ENCODE data around the gene RBMS1. TPM values are rescaled to one million over a fixed set of nuclear protein-coding genes. Genes with fewer than 3 reads are reported as not detected.

The RBMS1 gene
- total and polyA plus RNA-seq, 2 experiments from 2014 or later: 55.5 to 94.8 TPM

DNA sequence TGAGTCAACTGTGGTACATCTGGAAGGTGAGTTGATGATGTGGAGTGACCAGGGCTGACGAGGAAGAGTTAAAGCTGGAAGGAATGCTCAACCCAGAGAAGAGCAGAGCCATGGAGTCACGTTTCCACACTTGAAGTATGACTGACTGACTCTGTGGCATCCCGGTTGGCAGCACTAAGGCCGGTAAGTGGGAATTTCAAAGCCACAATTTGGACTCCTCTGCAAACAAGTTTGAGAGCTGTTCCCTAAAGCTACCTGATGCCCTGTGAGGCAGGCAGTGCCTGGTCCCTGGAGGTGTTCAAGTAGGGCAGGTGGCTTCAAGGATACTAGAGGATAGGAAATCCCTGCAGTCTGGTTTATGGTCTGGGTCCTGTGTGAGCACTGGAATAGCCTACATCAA is 224.2 kb downstream of the RBMS1 start (continued):
- TF ChIP-seq, protein P1, sequence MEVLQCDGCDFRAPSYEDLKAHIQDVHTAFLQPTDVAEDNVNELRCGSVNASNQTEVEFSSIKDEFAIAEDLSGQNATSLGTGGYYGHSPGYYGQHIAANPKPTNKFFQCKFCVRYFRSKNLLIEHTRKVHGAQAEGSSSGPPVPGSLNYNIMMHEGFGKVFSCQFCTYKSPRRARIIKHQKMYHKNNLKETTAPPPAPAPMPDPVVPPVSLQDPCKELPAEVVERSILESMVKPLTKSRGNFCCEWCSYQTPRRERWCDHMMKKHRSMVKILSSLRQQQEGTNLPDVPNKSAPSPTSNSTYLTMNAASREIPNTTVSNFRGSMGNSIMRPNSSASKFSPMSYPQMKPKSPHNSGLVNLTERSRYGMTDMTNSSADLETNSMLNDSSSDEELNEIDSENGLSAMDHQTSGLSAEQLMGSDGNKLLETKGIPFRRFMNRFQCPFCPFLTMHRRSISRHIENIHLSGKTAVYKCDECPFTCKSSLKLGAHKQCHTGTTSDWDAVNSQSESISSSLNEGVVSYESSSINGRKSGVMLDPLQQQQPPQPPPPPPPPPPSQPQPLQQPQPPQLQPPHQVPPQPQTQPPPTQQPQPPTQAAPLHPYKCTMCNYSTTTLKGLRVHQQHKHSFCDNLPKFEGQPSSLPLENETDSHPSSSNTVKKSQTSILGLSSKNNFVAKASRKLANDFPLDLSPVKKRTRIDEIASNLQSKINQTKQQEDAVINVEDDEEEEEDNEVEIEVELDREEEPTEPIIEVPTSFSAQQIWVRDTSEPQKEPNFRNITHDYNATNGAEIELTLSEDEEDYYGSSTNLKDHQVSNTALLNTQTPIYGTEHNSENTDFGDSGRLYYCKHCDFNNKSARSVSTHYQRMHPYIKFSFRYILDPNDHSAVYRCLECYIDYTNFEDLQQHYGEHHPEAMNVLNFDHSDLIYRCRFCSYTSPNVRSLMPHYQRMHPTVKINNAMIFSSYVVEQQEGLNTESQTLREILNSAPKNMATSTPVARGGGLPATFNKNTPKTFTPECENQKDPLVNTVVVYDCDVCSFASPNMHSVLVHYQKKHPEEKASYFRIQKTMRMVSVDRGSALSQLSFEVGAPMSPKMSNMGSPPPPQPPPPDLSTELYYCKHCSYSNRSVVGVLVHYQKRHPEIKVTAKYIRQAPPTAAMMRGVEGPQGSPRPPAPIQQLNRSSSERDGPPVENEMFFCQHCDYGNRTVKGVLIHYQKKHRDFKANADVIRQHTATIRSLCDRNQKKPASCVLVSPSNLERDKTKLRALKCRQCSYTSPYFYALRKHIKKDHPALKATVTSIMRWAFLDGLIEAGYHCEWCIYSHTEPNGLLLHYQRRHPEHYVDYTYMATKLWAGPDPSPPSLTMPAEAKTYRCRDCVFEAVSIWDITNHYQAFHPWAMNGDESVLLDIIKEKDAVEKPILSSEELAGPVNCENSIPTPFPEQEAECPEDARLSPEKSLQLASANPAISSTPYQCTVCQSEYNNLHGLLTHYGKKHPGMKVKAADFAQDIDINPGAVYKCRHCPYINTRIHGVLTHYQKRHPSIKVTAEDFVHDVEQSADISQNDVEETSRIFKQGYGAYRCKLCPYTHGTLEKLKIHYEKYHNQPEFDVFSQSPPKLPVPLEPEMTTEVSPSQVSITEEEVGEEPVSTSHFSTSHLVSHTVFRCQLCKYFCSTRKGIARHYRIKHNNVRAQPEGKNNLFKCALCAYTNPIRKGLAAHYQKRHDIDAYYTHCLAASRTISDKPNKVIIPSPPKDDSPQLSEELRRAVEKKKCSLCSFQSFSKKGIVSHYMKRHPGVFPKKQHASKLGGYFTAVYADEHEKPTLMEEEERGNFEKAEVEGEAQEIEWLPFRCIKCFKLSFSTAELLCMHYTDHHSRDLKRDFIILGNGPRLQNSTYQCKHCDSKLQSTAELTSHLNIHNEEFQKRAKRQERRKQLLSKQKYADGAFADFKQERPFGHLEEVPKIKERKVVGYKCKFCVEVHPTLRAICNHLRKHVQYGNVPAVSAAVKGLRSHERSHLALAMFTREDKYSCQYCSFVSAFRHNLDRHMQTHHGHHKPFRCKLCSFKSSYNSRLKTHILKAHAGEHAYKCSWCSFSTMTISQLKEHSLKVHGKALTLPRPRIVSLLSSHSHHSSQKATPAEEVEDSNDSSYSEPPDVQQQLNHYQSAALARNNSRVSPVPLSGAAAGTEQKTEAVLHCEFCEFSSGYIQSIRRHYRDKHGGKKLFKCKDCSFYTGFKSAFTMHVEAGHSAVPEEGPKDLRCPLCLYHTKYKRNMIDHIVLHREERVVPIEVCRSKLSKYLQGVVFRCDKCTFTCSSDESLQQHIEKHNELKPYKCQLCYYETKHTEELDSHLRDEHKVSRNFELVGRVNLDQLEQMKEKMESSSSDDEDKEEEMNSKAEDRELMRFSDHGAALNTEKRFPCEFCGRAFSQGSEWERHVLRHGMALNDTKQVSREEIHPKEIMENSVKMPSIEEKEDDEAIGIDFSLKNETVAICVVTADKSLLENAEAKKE (CRISPR knock-in tag; IDR thresholded peaks at IDR 0.05): no peak
- no peak for TF ChIP-seq NANOG (IDR thresholded peaks at IDR 0.05; ENCODE audit: borderline replicate concordance)
- TF ChIP-seq, protein P2, sequence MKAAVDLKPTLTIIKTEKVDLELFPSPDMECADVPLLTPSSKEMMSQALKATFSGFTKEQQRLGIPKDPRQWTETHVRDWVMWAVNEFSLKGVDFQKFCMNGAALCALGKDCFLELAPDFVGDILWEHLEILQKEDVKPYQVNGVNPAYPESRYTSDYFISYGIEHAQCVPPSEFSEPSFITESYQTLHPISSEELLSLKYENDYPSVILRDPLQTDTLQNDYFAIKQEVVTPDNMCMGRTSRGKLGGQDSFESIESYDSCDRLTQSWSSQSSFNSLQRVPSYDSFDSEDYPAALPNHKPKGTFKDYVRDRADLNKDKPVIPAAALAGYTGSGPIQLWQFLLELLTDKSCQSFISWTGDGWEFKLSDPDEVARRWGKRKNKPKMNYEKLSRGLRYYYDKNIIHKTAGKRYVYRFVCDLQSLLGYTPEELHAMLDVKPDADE (IDR thresholded peaks at IDR 0.05): no peak
- no peak for TF ChIP-seq EZH2phosphoT487 (IDR thresholded peaks at IDR 0.05; ENCODE audit: unreplicated experiment)
- TF ChIP-seq JUNB (IDR thresholded peaks at IDR 0.05; ENCODE audit: unreplicated experiment): no peak

DNA sequence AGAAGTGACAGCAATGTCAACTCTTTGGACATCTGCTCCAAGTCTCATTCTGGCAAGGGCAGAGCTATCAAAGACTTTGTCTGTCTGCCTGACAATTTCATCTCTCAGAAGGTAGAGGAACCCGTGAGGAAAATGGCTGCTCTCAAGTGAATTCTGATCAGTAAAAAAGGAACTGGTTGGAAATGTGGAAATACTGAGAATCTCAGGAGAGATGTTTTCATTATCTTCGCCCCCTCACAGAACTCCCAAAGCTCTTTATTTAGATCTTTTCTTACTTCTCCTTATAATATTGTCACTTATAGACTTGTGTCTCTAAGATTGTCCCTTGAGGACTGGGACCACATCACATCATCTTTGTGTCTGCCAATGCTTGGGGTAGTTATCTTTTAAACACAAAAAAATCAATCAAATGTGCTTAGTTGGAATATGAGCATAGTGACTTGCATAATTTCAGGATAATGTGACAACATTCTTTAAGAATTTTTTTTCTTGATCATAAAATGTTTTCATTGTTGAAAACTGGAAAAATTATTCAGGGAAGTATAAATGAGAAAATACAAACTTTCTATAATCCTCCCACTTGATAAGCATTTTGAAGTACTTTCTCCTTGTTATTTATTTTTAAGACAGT is 225.3 kb downstream of the RBMS1 start:
- no peak overlapping the region for H2AFZ ChIP-seq
- Mint-ChIP-seq H3K9me3 (no peaks in the 10 kb centered on the region), H3K4me3 (no peak overlapping the region), H3K27ac (no peak overlapping the region), H3K27me3 (ENCODE audit: insufficient read depth, low read depth, poor library complexity) (peaks cover 17% of the 10 kb centered on the region), H3K4me1 (peaks cover 25% of the 10 kb centered on the region), H3K36me3 (ENCODE audit: low read depth) (peaks cover 3% of the 10 kb centered on the region; the same call in 1 of the 3 replicates)
- H3K36me3 ChIP-seq (ENCODE audit: insufficient read depth): no peaks in the 10 kb centered on the region
- H3K27me3 ChIP-seq (ENCODE audit: insufficient read depth): peaks cover 12% of the 10 kb centered on the region
- no peaks in the 10 kb centered on the region for H3K79me2 ChIP-seq (replicated peaks; ENCODE audit: insufficient read depth)
- no peak for DNase-seq (ENCODE audit: low spot score)
- H3K4me3 ChIP-seq: no peak overlapping the region
- no peaks in the 10 kb centered on the region for H4K20me1 ChIP-seq (replicated peaks; ENCODE audit: insufficient read depth)
- H3F3A ChIP-seq (replicated peaks; ENCODE audit: low read depth): peaks cover 14% of the 10 kb centered on the region; the same call in 1 of the 2 replicates
- H3K4me2 ChIP-seq: no peak overlapping the region
- ATAC-seq: no peak
- no peak overlapping the region for H3K27ac ChIP-seq (ENCODE audit: low read depth)
- H3K4me1 ChIP-seq (ENCODE audit: insufficient read depth): peaks cover 16% of the 10 kb centered on the region
- H3K9me2 ChIP-seq (ENCODE audit: insufficient read depth): no peaks in the 10 kb centered on the region
- TF ChIP-seq ZNF114 (CRISPR knock-in tag; IDR thresholded peaks at IDR 0.05) (no peak), POLR2AphosphoS5 (IDR thresholded peaks at IDR 0.05; ENCODE audit: low read depth) (no peak)
- TF ChIP-seq, protein P3, sequence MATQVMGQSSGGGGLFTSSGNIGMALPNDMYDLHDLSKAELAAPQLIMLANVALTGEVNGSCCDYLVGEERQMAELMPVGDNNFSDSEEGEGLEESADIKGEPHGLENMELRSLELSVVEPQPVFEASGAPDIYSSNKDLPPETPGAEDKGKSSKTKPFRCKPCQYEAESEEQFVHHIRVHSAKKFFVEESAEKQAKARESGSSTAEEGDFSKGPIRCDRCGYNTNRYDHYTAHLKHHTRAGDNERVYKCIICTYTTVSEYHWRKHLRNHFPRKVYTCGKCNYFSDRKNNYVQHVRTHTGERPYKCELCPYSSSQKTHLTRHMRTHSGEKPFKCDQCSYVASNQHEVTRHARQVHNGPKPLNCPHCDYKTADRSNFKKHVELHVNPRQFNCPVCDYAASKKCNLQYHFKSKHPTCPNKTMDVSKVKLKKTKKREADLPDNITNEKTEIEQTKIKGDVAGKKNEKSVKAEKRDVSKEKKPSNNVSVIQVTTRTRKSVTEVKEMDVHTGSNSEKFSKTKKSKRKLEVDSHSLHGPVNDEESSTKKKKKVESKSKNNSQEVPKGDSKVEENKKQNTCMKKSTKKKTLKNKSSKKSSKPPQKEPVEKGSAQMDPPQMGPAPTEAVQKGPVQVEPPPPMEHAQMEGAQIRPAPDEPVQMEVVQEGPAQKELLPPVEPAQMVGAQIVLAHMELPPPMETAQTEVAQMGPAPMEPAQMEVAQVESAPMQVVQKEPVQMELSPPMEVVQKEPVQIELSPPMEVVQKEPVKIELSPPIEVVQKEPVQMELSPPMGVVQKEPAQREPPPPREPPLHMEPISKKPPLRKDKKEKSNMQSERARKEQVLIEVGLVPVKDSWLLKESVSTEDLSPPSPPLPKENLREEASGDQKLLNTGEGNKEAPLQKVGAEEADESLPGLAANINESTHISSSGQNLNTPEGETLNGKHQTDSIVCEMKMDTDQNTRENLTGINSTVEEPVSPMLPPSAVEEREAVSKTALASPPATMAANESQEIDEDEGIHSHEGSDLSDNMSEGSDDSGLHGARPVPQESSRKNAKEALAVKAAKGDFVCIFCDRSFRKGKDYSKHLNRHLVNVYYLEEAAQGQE (IDR thresholded peaks at IDR 0.05; ENCODE audit: unreplicated experiment): no peak

All from GM23338 (cell line).